ENCODE results near the gene EME2. TPM values are rescaled to one million over a fixed set of nuclear protein-coding genes. Genes with fewer than 3 reads are reported as not detected.

Gene EME2
- polyA plus RNA-seq, 1 donor: 5.7 TPM

DNA sequence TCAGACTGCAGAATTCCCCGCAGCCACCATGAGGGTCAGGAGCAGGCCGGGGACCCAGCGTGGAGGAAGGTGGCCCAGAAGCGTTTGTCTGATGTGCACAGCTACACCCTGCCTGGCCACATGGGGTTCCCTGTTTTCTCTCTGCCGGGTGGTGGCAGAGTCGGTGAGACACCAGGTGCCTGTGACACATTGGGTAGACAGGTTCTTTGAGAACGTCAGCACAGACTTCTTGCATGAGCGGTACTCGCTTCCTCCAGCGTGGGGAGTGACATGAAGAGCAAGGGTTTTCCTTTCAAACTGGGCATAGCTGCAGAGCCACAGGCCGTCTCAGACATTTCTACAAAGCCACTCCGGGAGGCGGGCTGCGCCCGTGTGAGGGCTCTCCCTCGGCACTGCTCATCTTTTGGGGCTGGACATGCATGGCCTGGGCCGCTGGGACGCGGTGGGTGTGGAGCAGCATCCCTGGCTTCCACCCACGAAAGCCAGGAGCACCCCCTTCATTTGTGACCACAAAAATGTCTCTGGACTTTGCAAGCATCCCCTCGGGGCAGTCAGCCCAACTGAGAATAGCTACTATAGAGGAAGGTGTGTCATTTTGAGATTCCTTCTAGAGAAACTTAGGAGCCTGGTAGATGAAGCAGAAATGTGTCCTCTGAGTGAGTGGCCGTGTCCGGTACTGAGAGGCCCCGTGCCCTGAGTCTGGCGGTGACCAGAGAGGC, 27.3 kb upstream of the EME2 start:
- DNase-seq (ENCODE audit: low read depth): no peak

DNA sequence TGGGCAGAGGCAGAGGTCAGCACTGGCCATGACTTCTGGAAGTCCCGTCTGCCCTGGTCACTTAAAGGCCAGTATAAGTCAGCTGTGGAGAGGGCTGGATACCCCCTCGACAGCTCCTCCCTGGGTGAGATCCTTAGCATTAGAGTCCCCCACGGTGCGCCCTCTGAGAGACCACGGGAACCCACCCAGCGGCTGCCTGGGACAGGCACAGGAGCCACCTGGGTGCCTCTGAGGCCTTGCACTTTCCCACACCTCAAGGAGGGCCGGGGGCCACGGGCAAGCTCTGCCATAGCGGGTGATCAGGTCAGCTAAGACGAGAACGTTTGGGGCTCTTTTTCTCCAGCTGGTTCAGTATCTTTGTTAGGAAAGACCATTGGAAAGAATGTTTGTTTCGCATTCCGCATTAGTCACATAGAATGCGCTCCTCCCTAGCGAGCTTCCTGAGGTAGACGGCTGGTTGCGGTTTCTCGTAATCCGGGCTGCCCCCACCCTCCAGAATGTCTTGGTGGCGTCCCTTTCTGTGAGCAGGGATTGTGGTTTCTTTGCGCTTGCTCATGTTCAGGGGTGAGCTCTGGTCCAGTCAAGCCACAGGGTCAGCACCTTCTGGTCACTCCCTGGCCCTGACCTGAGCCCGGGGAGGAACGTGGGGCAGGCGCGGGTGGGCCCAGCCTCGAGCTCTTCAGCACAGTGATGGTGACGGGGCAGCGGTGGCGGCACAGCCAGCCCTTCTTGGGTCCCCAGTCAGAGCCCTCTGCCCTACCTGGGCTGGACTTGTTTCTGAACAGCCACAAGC, 26.5 kb upstream of the EME2 start:
- no peak for DNase-seq (ENCODE audit: low read depth)

DNA sequence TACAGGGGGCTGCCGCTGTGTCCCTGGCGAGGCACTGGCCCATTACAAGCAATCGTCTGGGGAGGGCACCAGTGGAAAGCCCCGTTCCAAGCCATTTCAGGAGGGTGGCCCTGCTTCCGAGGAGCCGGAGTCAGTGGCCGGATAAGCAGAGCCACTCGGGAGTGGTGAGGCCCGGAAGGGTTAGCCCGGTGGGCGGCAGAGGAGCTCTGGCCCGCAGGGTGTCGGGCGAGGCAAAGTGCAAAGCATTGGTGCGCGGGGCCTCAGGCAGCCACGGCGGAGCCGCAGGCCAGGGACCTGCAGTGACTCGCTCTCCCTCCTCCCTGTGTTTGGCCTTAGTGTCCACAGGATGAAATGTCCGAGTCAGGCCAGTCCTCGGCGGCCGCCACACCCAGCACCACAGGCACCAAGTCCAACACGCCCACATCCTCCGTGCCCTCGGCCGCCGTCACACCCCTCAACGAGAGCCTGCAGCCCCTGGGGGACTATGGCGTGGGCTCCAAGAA, 25.9 kb upstream of the EME2 start:
- no peak for DNase-seq (ENCODE audit: low read depth)

- no peak for DNase-seq (ENCODE audit: low read depth)
Observed at GRCh38 chr16:1747934-1748333, 24.7 kb upstream of the EME2 start.

DNA sequence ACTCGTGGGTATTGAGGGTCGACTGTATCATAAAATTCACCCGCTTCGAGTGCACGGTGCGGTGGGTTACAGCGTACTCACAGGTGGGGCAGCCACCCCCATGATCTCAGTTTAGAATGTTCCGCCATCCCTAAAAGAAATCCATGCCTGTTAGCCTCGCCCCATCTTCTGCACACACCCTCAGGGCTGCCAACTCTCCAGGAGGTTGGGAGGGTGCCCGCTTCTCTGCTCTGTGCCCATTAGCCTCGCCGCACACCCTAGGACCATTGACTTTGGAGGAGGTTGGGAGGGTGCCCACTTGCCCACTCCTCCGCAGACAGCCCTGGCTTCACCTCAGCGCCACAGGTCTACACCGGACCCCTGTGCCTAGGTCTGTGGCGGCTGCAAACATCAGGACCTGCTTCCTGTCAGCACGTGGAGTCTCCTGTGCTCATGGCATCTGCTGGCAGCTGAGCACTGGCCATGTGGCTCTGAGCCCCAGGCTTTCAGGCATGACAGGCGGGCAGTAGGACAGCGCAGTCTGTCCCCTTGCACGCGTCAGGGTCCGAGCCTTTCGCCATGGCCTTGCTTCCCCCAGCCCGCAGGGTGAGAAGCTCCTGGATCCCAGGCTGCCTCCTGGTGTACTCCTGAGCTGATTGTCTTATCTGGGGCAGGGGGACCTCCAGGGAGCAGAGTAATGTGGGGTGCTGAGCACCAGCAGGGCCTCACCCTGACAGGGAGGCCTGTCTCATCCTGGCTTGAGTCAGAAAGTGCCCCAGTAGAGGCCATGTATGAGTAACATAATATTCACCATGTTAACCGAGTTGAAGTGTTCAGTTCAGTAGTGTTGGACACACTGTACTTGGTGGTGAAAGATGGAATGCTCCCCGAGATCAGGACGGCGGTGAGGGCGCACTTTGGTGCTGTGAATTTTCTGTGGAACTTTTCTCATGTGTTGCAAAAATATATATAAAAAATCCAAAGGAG, 23.2 kb upstream of the EME2 start:
- DNase-seq (ENCODE audit: low read depth): no peak

- DNase-seq (ENCODE audit: low read depth): no peak
Observed at GRCh38 chr16:1751946-1752345, 20.7 kb upstream of the EME2 start.

DNA sequence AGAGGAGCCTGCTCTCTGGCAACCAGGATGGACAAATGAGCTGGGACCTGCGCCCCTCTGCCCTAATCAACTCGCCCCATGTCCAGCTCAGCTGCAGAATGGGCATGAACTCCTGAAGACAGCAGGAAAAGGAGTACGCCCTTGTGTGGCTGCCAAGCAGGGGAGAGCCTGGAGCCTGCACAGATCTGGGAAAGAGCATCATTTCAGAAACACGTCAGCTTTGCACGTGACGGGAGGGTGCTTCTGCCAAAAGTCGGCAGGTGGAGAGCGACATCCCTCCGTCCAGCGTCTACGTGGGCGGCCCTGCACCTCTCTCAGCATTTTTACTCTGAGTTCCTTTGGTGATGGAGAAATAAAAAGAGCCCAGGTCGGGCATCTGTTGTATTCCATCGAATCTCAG, 19.8 kb upstream of the EME2 start:
- DNase-seq (ENCODE audit: low read depth): no peak

DNA sequence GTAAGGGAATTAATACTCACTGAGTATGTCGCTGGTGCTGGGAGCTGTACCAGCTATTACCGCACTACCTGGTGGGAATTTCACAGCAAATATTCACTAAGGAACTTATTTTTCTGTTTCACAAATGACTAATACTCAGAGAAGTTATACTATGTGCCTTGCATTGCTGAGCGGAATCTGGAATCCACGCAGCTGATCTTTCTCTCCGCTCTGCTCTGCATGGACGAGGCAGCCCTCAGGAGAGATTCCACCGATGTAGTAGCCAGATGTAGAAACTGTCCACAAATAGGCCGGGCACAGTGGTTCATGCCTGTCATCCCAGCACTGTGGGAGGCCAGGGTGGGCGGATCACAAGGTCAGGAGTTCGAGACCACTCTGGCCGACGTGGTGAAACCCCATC, 18.4 kb upstream of the EME2 start:
- no peak for DNase-seq (ENCODE audit: low read depth)

DNA sequence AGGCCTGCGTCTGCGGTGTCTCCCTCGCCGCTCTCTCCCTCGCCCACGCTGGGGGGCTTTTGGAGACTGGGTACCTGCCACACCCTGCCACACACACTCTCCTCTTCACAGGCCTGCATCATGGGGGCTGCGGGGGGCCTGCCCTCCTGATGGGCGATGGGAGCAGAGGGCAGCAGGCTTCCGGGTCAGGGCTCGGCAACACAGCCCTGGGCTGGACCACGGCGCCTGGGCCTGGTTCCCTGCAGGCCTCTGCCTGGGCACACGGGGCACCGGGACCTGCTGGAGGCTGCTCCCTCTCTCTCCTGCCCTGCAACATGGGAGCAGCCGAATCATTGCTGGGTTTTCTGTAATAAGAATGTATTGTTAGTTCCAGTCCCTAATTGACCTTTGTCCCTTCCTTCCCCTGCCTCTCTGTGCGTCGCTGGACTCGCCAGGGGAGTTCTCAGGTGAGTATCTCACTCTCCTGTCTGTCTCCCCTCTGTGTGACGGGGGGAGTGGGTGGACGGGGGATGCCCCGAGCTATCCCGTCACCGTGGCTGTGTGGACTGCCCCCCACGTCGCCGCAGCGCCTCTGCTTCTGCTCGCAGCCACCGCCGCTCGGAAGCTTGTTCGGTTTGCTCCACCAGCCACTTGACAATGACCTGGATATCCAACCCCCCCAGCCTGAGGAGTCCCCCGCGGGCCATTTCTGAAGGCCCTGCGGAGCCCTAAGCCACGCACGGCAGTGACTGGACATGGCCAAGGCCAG, 14.7 kb upstream of the EME2 start:
- no peak for DNase-seq (ENCODE audit: low read depth)

DNA sequence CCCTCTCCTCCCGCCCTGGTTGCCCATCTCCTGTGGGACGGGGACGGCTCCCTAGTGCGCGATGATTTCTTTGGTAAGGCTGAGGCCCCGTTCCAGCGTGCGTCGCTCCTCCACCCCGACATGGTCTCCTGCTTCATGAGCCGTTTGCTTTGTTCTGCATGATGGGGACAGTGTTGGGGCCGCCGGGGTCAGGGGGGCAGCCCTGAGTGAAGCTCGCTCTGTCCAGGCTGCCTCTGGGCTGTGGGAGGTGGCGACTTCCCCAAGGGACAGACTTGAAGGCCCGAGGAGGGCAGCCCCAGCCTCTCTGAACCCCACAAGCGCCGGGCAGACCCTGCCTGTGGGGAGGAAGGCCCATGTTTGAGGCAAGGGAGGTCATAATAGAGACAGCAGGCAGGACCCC, 13.7 kb upstream of the EME2 start:
- no peak for DNase-seq (ENCODE audit: low read depth)

GRCh38 chr16:1759511-1759910, 13.1 kb upstream of the EME2 start:
- no peak for DNase-seq (ENCODE audit: low read depth)

- no peak for DNase-seq (ENCODE audit: low read depth)
Observed at GRCh38 chr16:1760911-1761310, 11.7 kb upstream of the EME2 start.

DNA sequence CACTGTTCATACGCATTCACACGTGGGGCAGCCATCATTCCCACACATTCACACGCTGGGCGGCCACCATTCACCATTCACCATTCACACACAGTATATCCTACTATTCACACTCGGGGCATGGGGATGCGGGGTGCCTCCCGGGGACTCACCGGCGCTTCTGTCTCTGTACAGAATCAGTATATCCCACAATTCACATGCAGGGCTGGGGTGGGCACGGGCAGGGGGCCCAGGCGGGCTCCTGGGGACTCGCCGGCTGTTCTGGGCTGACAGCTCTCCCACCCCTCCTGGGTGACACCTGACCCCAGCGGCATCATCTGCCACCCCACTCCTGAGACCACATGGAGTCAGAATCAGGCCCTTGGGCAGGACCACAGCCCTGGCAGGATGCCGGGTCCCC, 10.9 kb upstream of the EME2 start:
- no peak for DNase-seq (ENCODE audit: low read depth)

DNA sequence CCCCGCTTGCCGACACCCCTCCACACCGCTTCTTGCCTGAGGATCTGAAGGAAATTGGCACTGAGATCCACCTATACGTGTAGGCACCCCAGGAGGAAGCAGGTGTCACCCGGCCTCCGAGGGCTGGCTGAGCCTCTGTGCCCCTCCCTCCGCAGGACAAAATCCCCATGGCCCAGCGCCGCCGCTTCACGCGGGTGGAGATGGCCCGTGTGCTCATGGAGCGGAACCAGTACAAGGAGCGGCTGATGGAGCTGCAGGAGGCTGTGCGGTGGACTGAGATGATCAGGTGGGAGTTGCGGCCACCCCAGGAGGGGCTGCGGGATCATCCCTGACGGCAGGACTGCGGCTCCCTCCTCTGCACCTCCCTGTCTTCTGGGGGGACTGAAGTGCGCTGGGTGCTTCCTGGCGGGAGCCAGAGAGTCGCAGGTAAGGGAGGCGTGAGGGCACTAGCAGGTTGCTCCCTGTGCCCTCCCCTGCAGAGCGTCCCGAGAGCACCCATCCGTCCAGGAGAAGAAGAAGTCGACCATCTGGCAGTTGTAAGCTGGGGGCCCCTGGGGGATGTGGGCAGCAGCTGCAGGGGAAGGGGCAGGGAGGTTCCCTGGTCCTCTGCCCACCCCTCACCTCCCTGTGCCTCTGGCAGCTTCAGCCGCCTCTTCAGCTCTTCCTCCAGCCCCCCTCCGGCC, 10.3 kb upstream of the EME2 start:
- DNase-seq (ENCODE audit: low read depth): no peak

- DNase-seq (ENCODE audit: low read depth): no peak
Observed at GRCh38 chr16:1762879-1763520, 9.6 kb upstream of the EME2 start.

- DNase-seq (ENCODE audit: low read depth): no peak
Observed at GRCh38 chr16:1763521-1764511, 8.8 kb upstream of the EME2 start.

DNA sequence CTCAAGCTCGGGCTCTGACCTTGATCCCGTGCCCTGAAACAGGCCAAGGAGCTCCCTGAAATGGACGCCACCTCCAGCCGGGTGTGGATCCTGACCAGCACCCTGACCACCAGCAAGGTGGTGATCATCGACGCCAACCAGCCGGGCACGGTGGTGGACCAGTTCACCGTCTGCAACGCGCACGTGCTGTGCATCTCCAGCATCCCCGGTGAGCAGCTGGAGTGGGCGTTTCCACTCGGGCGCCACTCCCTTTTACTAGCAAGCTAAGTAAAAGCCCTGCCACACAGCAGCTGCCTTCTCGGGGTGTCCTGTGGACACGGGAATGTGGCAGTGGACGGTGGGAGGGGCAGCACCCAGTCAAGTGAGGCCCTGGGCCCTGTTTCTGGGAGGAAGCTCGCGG, 7.6 kb upstream of the EME2 start:
- no peak for DNase-seq (ENCODE audit: low read depth)

- no peak for DNase-seq (ENCODE audit: low read depth)
Observed at GRCh38 chr16:1765826-1766225, 6.8 kb upstream of the EME2 start.

- no peak for DNase-seq (ENCODE audit: low read depth)
Observed at GRCh38 chr16:1766231-1766630, 6.4 kb upstream of the EME2 start.

Measured in forelimb muscle (tissue), 1 donor.